GM18526 (cell line): Measurements from ENCODE around the gene ZNF530.
A peak's percentile ranks its signal among the peaks of the same experiment; 100 is the strongest.

Source experiments
- POLR2A ChIP-seq: IDR thresholded peaks from 3 replicates; pipeline ENCODE4 v1.6.1; 2011; ENCODE audit not compliant: insufficient read length; ENCODE audit errors: extremely low read depth

The ZNF530 gene

GRCh38 chr19:57587529-57587928 lies 12.2 kb upstream of the ZNF530 start:
- TF ChIP-seq POLR2A = no peak

DNA sequence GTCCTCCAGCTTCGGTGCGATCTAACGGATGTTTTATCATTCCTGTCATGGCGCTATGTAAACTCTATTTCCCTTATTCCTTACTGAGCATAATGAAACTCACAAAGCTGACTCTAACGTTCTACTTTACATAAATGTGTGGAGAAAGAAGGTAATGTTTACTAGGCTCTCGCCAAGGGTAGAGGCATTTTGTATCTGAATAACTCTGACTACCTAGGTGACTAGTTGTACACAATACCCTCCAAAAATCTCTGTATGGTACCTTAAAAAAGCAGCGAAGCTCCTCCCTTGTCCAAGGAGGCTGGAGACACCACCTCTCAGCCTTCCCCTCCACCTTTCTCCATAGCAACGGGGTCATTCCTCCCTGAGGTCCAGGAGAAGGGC lies 316 bp upstream of the ZNF530 start:
- TF ChIP-seq POLR2A = no peak

GRCh38 chr19:57606931-57607330 lies 7.2 kb downstream of the ZNF530 start:
- no peak for TF ChIP-seq POLR2A

DNA sequence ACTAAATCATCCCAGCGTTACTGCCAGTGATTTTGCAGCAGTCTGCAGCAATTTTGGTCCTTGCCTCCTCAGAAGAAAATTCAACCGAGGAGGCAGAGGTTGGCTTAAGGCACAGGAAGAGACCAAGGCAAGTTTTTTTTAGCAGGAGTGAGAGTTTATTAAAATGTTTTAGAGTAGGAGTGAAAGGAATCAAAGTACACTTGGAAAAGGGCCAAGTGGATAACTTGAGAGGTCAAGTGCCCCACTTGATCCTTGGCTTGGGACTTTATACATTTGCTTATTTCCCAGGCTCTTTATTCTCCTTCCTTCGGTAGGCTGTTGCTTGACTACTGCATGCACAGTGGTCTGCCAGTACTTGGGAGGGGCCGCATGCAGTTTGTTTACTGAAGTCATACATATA lies 11.4 kb downstream of the ZNF530 start:
- no peak for TF ChIP-seq POLR2A

DNA sequence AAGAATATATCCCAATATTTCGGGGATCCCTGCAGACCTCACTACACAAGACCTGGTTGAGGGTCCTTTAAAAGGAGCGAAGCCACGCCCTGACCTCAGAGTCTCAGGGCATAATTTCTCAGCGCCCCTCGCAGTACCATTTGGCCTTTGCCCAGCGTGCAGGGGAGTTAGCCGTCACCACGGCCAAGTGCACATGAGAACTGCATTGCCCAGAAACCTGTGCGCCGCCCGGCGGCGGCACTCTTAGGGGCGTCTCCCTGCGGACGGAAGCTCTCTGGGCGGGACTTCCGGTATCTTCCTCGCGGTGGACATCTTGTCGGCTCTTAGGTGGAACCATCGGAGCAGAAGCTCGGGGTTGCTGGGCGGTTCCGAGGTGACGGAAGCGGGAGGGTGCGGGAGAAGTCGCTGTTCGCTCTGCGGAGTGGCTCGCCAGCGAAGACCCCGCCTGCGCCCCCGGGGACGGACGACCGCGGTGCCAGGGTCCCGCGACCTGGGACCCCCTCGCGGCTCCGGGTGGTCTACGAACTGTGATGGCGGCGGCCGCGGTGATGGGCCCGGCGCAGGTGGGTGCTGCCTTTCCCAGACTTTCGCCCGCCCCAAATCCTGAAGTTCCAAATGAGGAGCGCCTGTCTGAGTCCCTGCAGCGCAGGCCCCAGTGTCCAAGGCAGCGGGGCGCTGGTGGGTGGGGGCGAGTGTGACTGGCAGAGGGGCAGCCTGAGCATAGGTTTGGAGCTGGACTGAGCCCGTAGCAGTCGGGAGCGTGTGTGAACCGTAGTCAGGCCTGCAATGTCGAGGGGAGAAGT lies 14.5 kb downstream of the ZNF530 start, which contains the start of gene ZNF134:
ZNF134 (plus strand) TSS at position 302 of the 803 bp plus-strand sequence. CDS start 5,227 bp downstream, outside the sequence.
- peak; percentile 72 for TF ChIP-seq POLR2A

- no peak for TF ChIP-seq POLR2A
Observed at GRCh38 chr19:57615346-57615745, 15.7 kb downstream of the ZNF530 start.

DNA sequence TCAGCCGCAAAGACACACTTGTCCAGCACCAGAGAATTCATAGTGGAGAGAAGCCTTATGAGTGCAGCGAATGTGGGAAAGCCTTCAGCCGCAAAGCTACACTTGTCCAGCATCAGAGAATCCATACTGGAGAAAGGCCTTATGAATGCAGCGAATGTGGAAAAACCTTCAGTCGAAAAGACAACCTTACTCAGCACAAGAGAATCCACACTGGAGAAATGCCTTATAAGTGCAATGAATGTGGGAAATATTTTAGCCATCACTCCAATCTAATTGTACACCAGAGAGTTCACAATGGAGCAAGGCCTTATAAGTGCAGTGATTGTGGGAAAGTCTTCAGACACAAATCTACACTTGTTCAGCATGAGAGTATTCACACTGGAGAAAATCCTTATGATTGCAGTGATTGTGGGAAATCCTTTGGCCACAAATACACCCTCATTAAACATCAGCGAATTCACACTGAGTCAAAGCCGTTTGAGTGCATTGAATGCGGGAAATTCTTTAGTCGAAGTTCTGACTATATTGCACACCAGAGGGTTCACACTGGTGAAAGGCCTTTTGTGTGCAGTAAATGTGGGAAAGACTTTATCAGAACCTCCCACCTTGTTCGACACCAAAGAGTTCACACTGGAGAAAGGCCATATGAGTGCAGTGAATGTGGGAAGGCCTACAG lies 21.1 kb downstream of the ZNF530 start:
- no peak for TF ChIP-seq POLR2A

- TF ChIP-seq POLR2A = no peak
Observed at GRCh38 chr19:57623091-57623490, 23.4 kb downstream of the ZNF530 start.

DNA sequence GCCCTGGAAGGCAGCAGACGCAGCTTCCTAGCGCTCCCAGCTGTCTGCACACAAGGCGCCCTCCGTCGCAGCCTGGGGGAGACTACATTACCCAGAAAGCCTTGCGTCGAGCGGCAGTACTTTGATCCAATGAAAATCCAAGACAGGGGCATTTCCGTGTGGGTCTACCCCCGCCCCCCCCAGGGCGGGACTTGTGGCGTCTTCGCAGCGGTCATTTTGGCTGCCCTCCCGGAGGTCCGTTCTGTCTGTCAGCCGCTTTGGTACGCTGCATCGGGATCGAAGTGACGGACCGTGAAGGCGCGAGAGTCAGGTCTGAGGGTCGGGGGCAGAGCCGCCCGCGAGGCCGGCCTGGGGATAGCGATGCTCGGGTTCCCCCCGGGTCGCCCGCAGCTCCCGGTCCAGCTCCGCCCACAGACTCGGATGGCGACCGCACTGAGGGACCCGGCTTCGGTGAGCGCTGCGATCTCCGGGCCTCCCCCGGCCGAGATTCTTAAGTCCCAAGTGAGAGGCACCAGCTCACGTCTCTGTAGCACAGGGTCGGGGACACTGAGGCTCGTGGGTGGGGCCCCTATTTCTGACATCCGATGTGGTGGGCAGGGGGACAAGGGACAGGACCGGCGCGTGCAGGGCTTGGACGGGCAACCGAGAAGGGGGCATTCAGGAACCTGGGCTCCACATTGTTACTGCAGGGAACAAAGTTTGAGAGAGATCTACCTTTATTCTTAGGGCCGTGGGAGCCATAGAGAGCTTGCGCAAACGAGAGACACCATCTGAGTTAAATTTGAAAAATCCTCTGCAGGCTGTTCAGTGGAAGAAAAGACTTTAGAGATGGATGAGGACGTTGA lies 33.5 kb downstream of the ZNF530 start, which contains the start of gene ZNF211:
ZNF211 (plus strand) TSS at position 182 of the 845 bp plus-strand sequence; CDS start at position 361, 179 bp downstream.
- TF ChIP-seq POLR2A = peak; percentile 62

- no peak for TF ChIP-seq POLR2A
Observed at GRCh38 chr19:57633832-57634131, 34.1 kb downstream of the ZNF530 start.

DNA sequence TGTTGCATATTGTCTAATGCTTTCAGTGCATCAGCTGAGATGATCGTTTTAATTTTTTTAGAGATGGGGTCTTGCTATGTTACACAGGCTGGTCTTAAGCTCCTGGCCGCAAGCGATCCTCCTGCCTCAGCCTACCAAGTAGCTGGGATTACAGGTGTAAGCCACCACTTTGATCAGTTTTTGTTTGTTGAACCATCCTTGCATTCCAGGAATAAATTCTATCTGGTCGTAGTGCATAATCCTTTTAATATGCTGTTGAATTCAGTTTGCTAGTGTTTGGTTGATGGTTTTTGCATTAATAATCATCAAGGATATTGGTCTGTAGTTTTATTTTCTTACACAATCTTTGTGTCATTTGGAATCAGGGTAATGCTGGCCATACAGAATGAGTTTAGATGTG lies 37.7 kb downstream of the ZNF530 start:
- TF ChIP-seq POLR2A = no peak

GRCh38 chr19:57641715-57642234 lies 42.1 kb downstream of the ZNF530 start:
- TF ChIP-seq POLR2A = no peak

- no peak for TF ChIP-seq POLR2A
Observed at GRCh38 chr19:57642396-57643046, 42.8 kb downstream of the ZNF530 start.

DNA sequence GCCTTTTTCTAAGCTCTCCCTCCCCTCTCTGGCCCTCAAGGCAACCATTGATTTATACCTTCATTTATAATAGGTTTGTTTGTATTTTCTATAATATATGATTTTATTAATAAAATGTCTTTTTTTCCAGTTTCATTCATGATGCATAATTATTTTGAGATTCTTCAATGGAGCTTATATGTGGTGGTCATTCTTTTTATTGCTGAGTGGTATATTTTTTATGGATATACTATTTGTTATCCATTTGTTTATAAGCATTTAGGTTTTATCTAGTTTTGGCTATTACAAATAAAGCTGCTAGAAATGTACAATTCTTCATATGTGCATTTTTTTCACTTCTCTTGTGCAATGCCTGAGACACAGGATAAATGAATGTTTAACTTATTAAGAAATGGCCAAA lies 44.0 kb downstream of the ZNF530 start:
- no peak for TF ChIP-seq POLR2A

GRCh38 chr19:57648331-57649003 lies 48.8 kb downstream of the ZNF530 start:
- TF ChIP-seq POLR2A = no peak

DNA sequence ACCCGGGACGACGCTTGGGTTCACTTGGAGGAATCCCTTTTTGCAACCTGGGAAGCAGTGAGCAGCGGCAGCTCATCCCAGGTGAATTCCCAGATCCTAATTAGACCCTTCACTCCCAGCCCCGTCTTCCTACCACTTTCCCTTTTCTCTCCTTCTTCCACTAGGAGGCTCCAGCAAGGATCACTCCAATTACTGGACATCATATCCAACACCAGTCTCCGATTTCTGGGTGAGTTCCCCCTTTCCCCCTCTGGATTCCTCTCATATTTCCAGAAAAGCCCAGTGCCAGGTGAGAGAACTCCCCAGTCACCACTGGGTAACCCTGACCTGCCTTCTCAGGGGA lies 51.9 kb downstream of the ZNF530 start:
- TF ChIP-seq POLR2A = no peak
